B cell (primary cell): ENCODE results near the gene PDK4. TPM values are rescaled to one million over a fixed set of nuclear protein-coding genes. Genes with fewer than 3 reads are reported as not detected.

Experiments
- ATAC-seq: fragments of 200-7000 bp; cut with Tn5 transposase; one replicate; pipeline ENCODE4 v1.10.0; 2021; ENCODE audit warnings: low read depth, mild to moderate bottlenecking, moderate number of reproducible peaks, moderate library complexity
- CTCF ChIA-PET: fragments of 350-600 bp; sonication (Branson Sonifier 250); formaldehyde crosslinking; loops from one replicate; lab custom pipeline; 2021; ENCODE audit warnings: antibody characterized with exemption, inconsistent platforms; lab: Charles Lee
- POLR2A ChIA-PET: fragments of 350-600 bp; sonication (Branson Sonifier 250); formaldehyde crosslinking; loops from one replicate; lab custom pipeline; 2021; ENCODE audit warnings: antibody characterized with exemption; lab: Charles Lee
- DNase-seq: peaks from one replicate; pipeline ENCODE4 v3.0.0; 2013
- H2AFZ ChIP-seq: 2 replicates; pipeline ENCODE4 v1.6.1; 2012; ENCODE audit warnings: mild to moderate bottlenecking, low read depth, low read length; ENCODE audit not compliant: insufficient read depth, poor library complexity, severe bottlenecking
- H3K27ac ChIP-seq, 2 donors: 1 replicate in 1 of 2; 2 replicates in 1 of 2; pipeline ENCODE4 v1.5.1; 2012 to 2013; ENCODE audit warnings: low read length in 2 of 2, mild to moderate bottlenecking in 2 of 2, moderate library complexity in 1 of 2
- H3K27me3 ChIP-seq, 4 experiments: fragments of 200-600 bp in 1 of 4; sonication (generic) in 1 of 4; replicated peaks in 1 of 4; 1 replicate in 2 of 4; 2 replicates in 2 of 4; pipeline versions ENCODE4 v1.6.1 to v1.7.0; 2013 to 2016; ENCODE audit warnings: low read length in 3 of 4, mild to moderate bottlenecking in 2 of 4, mixed read lengths in 1 of 4, moderate library complexity in 1 of 4; ENCODE audit not compliant: insufficient read depth in 4 of 4, control insufficient read depth in 3 of 4; ENCODE audit errors: control extremely low read depth in 1 of 4
- H3K36me3 ChIP-seq, 2 experiments: replicated peaks in 1 of 2; 1 replicate in 1 of 2; 2 replicates in 1 of 2; pipeline versions ENCODE4 v1.6.1 to v1.7.1; 2013; ENCODE audit warnings: low read length in 1 of 2; ENCODE audit not compliant: insufficient read depth in 2 of 2, control insufficient read depth in 1 of 2; ENCODE audit errors: control extremely low read depth in 1 of 2, extremely low read depth in 1 of 2
- H3K4me1 ChIP-seq, 2 donors: fragments of 200-600 bp in 1 of 2; sonication (generic) in 1 of 2; 1 replicate in 1 of 2; 2 replicates in 1 of 2; pipeline versions ENCODE4 v1.5.1 to v1.6.1; 2013 to 2017; ENCODE audit warnings: low read length in 2 of 2; ENCODE audit not compliant: control insufficient read depth in 2 of 2, insufficient read depth in 2 of 2
- H3K4me2 ChIP-seq: replicated peaks from 2 replicates; pipeline ENCODE3; 2012; ENCODE audit warnings: mild to moderate bottlenecking, low read depth, low read length; ENCODE audit not compliant: poor library complexity, severe bottlenecking
- H3K4me3 ChIP-seq, 5 experiments: fragments of 200-600 bp in 1 of 5; sonication (generic) in 1 of 5; 1 replicate in 3 of 5; 2 replicates in 2 of 5; pipeline versions ENCODE4 v1.5.1 to v1.7.0; 2011 to 2016; ENCODE audit warnings: low read length in 4 of 5, mild to moderate bottlenecking in 4 of 5, low read depth in 2 of 5, control low read depth in 1 of 5, moderate library complexity in 1 of 5; ENCODE audit not compliant: insufficient read depth in 1 of 5; ENCODE audit errors: control extremely low read depth in 1 of 5, extremely low read depth in 1 of 5
- H3K79me2 ChIP-seq: fragments of 200-600 bp; sonication (generic); one replicate; pipeline ENCODE4 v1.6.0; 2016; ENCODE audit warnings: low read length; ENCODE audit not compliant: control insufficient read depth, insufficient read depth
- H3K9ac ChIP-seq: fragments of 200-600 bp; sonication (generic); 2 replicates; pipeline ENCODE4 v1.6.1; 2017; ENCODE audit warnings: mild to moderate bottlenecking, low read length, moderate library complexity
- H3K9me3 ChIP-seq, 3 donors: one replicate each; pipeline versions ENCODE4 v1.6.1 to v1.7.1; 2013; ENCODE audit warnings: low read length in 2 of 3; ENCODE audit not compliant: control insufficient read depth in 2 of 3, insufficient read depth in 1 of 3; ENCODE audit errors: control extremely low read depth in 1 of 3
- H4K20me1 ChIP-seq: 2 replicates; pipeline ENCODE4 v1.6.0; 2012; ENCODE audit warnings: mild to moderate bottlenecking, low read length; ENCODE audit not compliant: insufficient read depth, control insufficient read depth, poor library complexity, severe bottlenecking
- H3K27ac Mint-ChIP-seq: one replicate; pipeline ENCODE4 v1.8.0; 2021; ENCODE audit warnings: mixed read lengths
- H3K27me3 Mint-ChIP-seq: one replicate; pipeline ENCODE4 v1.8.0; 2021; ENCODE audit warnings: mixed read lengths
- H3K4me1 Mint-ChIP-seq: one replicate; pipeline ENCODE4 v1.8.0; 2021; ENCODE audit warnings: mixed read lengths
- H3K4me3 Mint-ChIP-seq: one replicate; pipeline ENCODE4 v1.8.0; 2021; ENCODE audit warnings: mixed read lengths
- H3K9me3 Mint-ChIP-seq: one replicate; pipeline ENCODE4 v1.8.0; 2022; ENCODE audit warnings: mixed read lengths; ENCODE audit not compliant: insufficient read depth
- EZH2 ChIP-seq: IDR thresholded peaks from 2 replicates; pipeline ENCODE4 v1.6.1; 2012; ENCODE audit warnings: borderline replicate concordance, low read depth, mild to moderate bottlenecking, moderate library complexity, low read length; ENCODE audit not compliant: insufficient read depth, poor library complexity, severe bottlenecking
- WGBS: methylation state at CpG from one replicate; pipeline ENCODE4 v1.1.5; 2013; ENCODE audit warnings: missing lambda C conversion rate; ENCODE audit not compliant: insufficient coverage; 5-methylcytosine and 5-hydroxymethylcytosine counted together
- intact Hi-C: fragments of 100-400 bp; cut with micrococcal nuclease; formaldehyde crosslinking; loops from one replicate; pipeline ENCODE4 v1.10.0; 2022
- polyA plus RNA-seq: library from polyadenylated mRNA; depleted of rRNA; stranded (reverse); fragments of >200 nt; gene quantifications from 2 replicates; pipeline ENCODE4 v1.2.3, GENCODE V29; 2012
- total RNA-seq, 2 donors: library from RNA; stranded (reverse); fragments of 120-200 nt in 1 of 2; gene quantifications; 1 replicate in 1 of 2; 2 replicates in 1 of 2; pipeline versions ENCODE4 v1.2.3 to v1.2.4, GENCODE V29; 2013 to 2022
- TF ChIP-seq, protein P1 (sequence below): fragments of 200-600 bp; IDR thresholded peaks from one replicate; pipeline ENCODE4 v1.8.0; 2022; ENCODE audit warnings: antibody characterized with exemption, mild to moderate bottlenecking

The PDK4 gene
- total and polyA plus RNA-seq, 2 donors (not counting 1 experiment from before 2014, with no cell fraction given): 0.54 to 6.8 TPM

GRCh38 chr7:95593343-95593742, 3.0 kb downstream of the PDK4 start:
- CTCF ChIA-PET: interaction anchor here (1.0 to 1.7 kb wide), 3 partner anchors 15 to 97 kb away, joined by 3 to 9 read pairs (median 5); no protein-coding TSS in a partner anchor
- Histone ChIP-seq H3K36me3 (no peaks in the 10 kb centered on the region), H3K27ac (no peak overlapping the region), H3K27me3 (peaks cover 0 to 6% (median 0%) of the 10 kb centered on the region in 4 experiments), H3K79me2 (no peaks in the 10 kb centered on the region), H3K4me2 (no peak overlapping the region), H3K4me1 (peaks cover 15 to 20% of the 10 kb centered on the region in 2 donors), H4K20me1 (no peaks in the 10 kb centered on the region), H3K9me3 (no peaks in the 10 kb centered on the region), H3K9ac (no peak overlapping the region), H3K4me3 (no peak overlapping the region), H2AFZ (no peak overlapping the region)
- no peak for ATAC-seq
- no peak overlapping the region for H3K27ac Mint-ChIP-seq
- peaks cover 33% of the 10 kb centered on the region for H3K4me1 Mint-ChIP-seq
- H3K4me3 Mint-ChIP-seq: no peak overlapping the region
- WGBS: no CpG with 5 or more reads among the region's 2 CpGs
- POLR2A ChIA-PET: no interaction called here
- peaks cover 11% of the 10 kb centered on the region for H3K27me3 Mint-ChIP-seq
- no peak for DNase-seq
- H3K9me3 Mint-ChIP-seq: no peaks in the 10 kb centered on the region
- intact Hi-C loops: loop anchor here (5.0 kb wide), 1 partner anchor 46 kb away; no protein-coding TSS in a partner anchor
- TF ChIP-seq EZH2: no peak
- TF ChIP-seq, protein P1, sequence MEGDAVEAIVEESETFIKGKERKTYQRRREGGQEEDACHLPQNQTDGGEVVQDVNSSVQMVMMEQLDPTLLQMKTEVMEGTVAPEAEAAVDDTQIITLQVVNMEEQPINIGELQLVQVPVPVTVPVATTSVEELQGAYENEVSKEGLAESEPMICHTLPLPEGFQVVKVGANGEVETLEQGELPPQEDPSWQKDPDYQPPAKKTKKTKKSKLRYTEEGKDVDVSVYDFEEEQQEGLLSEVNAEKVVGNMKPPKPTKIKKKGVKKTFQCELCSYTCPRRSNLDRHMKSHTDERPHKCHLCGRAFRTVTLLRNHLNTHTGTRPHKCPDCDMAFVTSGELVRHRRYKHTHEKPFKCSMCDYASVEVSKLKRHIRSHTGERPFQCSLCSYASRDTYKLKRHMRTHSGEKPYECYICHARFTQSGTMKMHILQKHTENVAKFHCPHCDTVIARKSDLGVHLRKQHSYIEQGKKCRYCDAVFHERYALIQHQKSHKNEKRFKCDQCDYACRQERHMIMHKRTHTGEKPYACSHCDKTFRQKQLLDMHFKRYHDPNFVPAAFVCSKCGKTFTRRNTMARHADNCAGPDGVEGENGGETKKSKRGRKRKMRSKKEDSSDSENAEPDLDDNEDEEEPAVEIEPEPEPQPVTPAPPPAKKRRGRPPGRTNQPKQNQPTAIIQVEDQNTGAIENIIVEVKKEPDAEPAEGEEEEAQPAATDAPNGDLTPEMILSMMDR: no peak

GRCh38 chr7:95592570-95592969, 3.7 kb downstream of the PDK4 start:
- Histone ChIP-seq H4K20me1 (no peaks in the 10 kb centered on the region), H3K79me2 (no peaks in the 10 kb centered on the region), H2AFZ (no peak overlapping the region), H3K9me3 (no peaks in the 10 kb centered on the region), H3K4me3 (no peak overlapping the region), H3K4me1 (peaks cover 15 to 20% of the 10 kb centered on the region in 2 donors), H3K36me3 (no peaks in the 10 kb centered on the region), H3K27me3 (peaks cover 0 to 3% (median 0%) of the 10 kb centered on the region in 4 experiments), H3K9ac (no peak overlapping the region), H3K4me2 (no peak overlapping the region), H3K27ac (no peak overlapping the region)
- POLR2A ChIA-PET: no interaction called here
- intact Hi-C loops: loop anchor here (5.0 kb wide), 1 partner anchor 45 kb away; no protein-coding TSS in a partner anchor
- Mint-ChIP-seq H3K9me3 (no peaks in the 10 kb centered on the region), H3K4me3 (no peak overlapping the region), H3K27ac (no peak overlapping the region), H3K4me1 (peaks cover 31% of the 10 kb centered on the region), H3K27me3 (peaks cover 9% of the 10 kb centered on the region)
- DNase-seq: no peak
- no peak for TF ChIP-seq EZH2
- TF ChIP-seq, protein P1: no peak
- no peak for ATAC-seq
- no CpG with 5 or more reads among the region's 5 CpGs for WGBS
- CTCF ChIA-PET: interaction anchor here (1.0 to 1.7 kb wide), 3 partner anchors 16 to 98 kb away, joined by 3 to 9 read pairs (median 5); no protein-coding TSS in a partner anchor
